Spinal cord (tissue), 10 donors: ENCODE results near the gene CHN2. TPM values are rescaled to one million over a fixed set of nuclear protein-coding genes. Genes with fewer than 3 reads are reported as not detected.

ENCODE experiments used
- DNase-seq, 6 donors: peaks; one replicate each; pipeline versions ENCODE4 v3.0.0 to v3.0.0-alpha.2; 2013 to 2015; ENCODE audit warnings: low spot score in 6 of 6, low read depth in 4 of 6
- H3K27ac ChIP-seq: one replicate; pipeline ENCODE4 v1.5.1; 2013; ENCODE audit warnings: low read depth, low read length, control low read depth
- H3K27me3 ChIP-seq: one replicate; pipeline ENCODE4 v1.6.1; 2013; ENCODE audit warnings: low read length; ENCODE audit not compliant: control insufficient read depth, insufficient read depth
- H3K36me3 ChIP-seq: one replicate; pipeline ENCODE4 v1.6.1; 2013; ENCODE audit warnings: low read length; ENCODE audit not compliant: control insufficient read depth, insufficient read depth
- H3K4me1 ChIP-seq: one replicate; pipeline ENCODE4 v1.6.1; 2013; ENCODE audit warnings: low read length; ENCODE audit not compliant: control insufficient read depth, insufficient read depth
- H3K4me3 ChIP-seq: one replicate; pipeline ENCODE4 v1.5.1; 2013; ENCODE audit warnings: low read depth, low read length, control low read depth
- H3K9me3 ChIP-seq: one replicate; pipeline ENCODE4 v1.6.1; 2013; ENCODE audit warnings: low read length; ENCODE audit not compliant: control insufficient read depth, insufficient read depth
- WGBS: methylation state at CpG from one replicate; pipeline ENCODE4 v1.1.5; 2013; ENCODE audit warnings: missing lambda C conversion rate; ENCODE audit not compliant: insufficient coverage; 5-methylcytosine and 5-hydroxymethylcytosine counted together
- polyA plus RNA-seq, 2 donors: library from polyadenylated mRNA; unstranded; fragments of 120-200 nt; gene quantifications; one replicate each; pipeline ENCODE4 v1.2.1, GENCODE V29; 2013; ENCODE audit not compliant: insufficient read length in 2 of 2
- total RNA-seq, 2 donors: library from RNA; depleted of rRNA in 1 of 2; stranded (reverse); fragments of 120-200 nt in 1 of 2; fragments of >200 nt in 1 of 2; gene quantifications; one replicate each; pipeline versions ENCODE4 v1.2.3 to v1.2.4, GENCODE V29; 2013 to 2014
- donor health status: healthy.

Gene CHN2
- total and polyA plus RNA-seq, 4 donors, result 17.9 to 30.5 (median 21.4) TPM

- 71% methylated on average over 14 of the region's 16 CpGs for WGBS
Observed at GRCh38 chr7:29297194-29297890, 102.8 kb downstream of the CHN2 start.

GRCh38 chr7:29299086-29299485 lies 104.5 kb downstream of the CHN2 start:
- no peaks in the 10 kb centered on the region for H3K27me3 ChIP-seq
- no peak for DNase-seq
- H3K4me3 ChIP-seq, result no peak overlapping the region
- H3K27ac ChIP-seq, result no peak overlapping the region
- no peaks in the 10 kb centered on the region for H3K4me1 ChIP-seq
- WGBS, result no CpG with 5 or more reads among the region's 6 CpGs
- no peaks in the 10 kb centered on the region for H3K36me3 ChIP-seq
- H3K9me3 ChIP-seq, result no peaks in the 10 kb centered on the region

More at GRCh38 chr7:29297194-29297890, 102.8 kb downstream of the CHN2 start:
- Histone ChIP-seq H3K27ac (no peak overlapping the region), H3K36me3 (no peaks in the 10 kb centered on the region), H3K4me1 (peaks cover 4% of the 10 kb centered on the region), H3K27me3 (no peaks in the 10 kb centered on the region), H3K4me3 (no peak overlapping the region), H3K9me3 (no peaks in the 10 kb centered on the region)
- DNase-seq, result no peak

GRCh38 chr7:29300026-29300480 lies 105.5 kb downstream of the CHN2 start:
- DNase-seq, result no peak
- no peaks in the 10 kb centered on the region for H3K27me3 ChIP-seq
- no peak overlapping the region for H3K4me3 ChIP-seq
- H3K9me3 ChIP-seq, result no peaks in the 10 kb centered on the region
- no peak overlapping the region for H3K27ac ChIP-seq
- H3K4me1 ChIP-seq, result no peaks in the 10 kb centered on the region
- H3K36me3 ChIP-seq, result no peaks in the 10 kb centered on the region
- WGBS, result 66% methylated on average over 4 of the region's 4 CpGs

DNA sequence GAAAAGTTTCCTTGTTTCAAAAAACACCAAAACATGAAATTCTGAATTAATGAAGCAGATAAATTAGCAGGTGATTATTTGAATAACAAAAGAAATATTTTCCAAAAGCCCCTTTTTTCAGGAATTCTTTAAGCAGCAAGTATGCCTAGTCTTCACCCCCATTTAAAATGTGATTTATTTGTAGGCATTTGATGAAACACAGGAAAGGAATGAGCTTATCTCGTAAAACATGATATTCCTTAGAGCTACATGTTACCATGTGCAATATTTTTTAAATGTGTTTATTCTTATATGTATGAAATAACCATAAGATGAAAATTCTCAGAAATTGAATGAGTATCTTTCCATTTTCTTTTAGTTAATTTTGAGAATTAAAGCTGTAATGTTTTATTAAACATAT lies 106.1 kb downstream of the CHN2 start:
- H3K36me3 ChIP-seq, result no peaks in the 10 kb centered on the region
- no peak overlapping the region for H3K4me3 ChIP-seq
- DNase-seq, result no peak
- no peaks in the 10 kb centered on the region for H3K27me3 ChIP-seq
- H3K9me3 ChIP-seq, result no peaks in the 10 kb centered on the region
- H3K27ac ChIP-seq, result no peak overlapping the region
- WGBS, result no CpG with 5 or more reads among the region's 1 CpG
- H3K4me1 ChIP-seq, result no peaks in the 10 kb centered on the region

DNA sequence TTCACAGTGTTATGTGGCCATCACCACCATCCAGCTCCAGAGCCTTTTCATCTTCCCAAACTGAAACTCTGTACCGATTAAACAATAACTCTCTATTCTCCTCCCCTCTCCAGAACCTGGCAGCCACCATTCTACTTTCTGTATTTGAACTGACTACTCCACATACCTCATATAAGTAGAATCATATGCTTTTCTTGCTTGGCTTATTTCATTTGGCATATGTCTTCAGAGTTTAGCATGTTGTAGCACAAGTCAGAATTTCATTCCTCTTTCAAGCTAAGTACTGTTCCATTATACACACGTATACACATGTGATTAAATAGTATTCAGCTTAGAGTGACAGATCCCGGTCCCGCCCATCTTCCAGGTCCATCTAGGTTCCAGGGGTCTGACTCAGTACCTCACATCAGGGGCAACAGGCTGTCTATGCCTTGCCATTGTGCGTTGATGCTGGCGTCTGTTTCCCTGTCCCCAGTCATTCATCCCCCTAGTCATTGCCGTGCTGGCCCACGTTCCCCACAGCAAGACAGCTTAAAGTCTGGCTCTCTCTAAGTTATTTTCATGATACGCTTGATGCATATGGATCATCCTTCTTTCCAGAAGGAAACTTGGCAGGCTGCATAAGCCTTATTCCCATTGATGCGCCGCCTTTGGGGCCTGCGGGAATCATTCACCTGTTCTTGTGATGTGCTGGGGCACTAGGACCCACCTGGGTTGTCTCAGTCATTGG lies 108.3 kb downstream of the CHN2 start:
- no peak overlapping the region for H3K27ac ChIP-seq
- DNase-seq, result peak in 1 of 6 donors; percentile 85
- H3K4me1 ChIP-seq, result no peaks in the 10 kb centered on the region
- no peaks in the 10 kb centered on the region for H3K9me3 ChIP-seq
- 94% methylated on average over 10 of the region's 12 CpGs for WGBS
- H3K27me3 ChIP-seq, result no peaks in the 10 kb centered on the region
- no peaks in the 10 kb centered on the region for H3K36me3 ChIP-seq
- no peak overlapping the region for H3K4me3 ChIP-seq

- Histone ChIP-seq H3K4me1 (no peaks in the 10 kb centered on the region), H3K27me3 (no peaks in the 10 kb centered on the region), H3K9me3 (no peaks in the 10 kb centered on the region), H3K4me3 (no peak overlapping the region), H3K36me3 (no peaks in the 10 kb centered on the region), H3K27ac (no peak overlapping the region)
- 60% methylated on average over 6 of the region's 6 CpGs for WGBS
- DNase-seq, result no peak
Observed at GRCh38 chr7:29304756-29305155, 110.2 kb downstream of the CHN2 start.

DNA sequence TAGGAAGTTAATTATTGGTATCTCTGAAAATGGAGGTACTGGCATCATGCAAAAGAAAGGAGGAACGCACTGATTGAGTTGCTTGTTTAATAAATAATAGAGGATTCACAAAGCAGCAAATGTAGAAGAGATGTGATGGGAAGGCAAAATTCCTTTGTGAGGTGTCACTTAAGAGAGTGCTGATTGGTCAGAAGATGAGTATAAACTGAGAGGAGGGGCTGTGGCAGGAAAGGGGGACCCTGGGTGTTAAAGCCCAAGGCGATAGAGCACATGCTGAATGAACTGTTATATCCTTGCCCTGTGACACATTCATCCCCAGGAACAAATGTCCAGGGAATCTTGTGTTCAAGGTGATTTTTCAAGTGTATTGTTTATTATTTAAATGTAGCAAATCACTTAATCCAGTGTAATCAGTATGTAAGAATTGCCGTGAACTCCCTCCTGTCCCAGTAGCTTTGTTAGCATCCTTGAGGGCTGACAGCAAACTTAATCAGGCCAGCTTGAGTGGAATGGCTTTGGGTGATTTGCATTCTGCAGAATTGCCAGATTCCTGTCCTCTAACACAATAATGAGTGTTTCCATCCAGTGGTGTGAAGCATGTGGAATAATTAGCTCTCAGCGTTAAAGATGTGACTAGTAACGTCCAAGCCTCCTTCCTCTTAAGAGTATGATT lies 111.9 kb downstream of the CHN2 start:
- H3K9me3 ChIP-seq, result no peaks in the 10 kb centered on the region
- no peak overlapping the region for H3K27ac ChIP-seq
- WGBS, result 64% methylated on average over 1 of the region's 5 CpGs
- no peaks in the 10 kb centered on the region for H3K4me1 ChIP-seq
- no peaks in the 10 kb centered on the region for H3K27me3 ChIP-seq
- peak in 2 of 6 donors; percentile 67 to 83 for DNase-seq
- no peak overlapping the region for H3K4me3 ChIP-seq
- H3K36me3 ChIP-seq, result no peaks in the 10 kb centered on the region

- Histone ChIP-seq H3K36me3 (no peaks in the 10 kb centered on the region), H3K27me3 (no peaks in the 10 kb centered on the region), H3K9me3 (no peaks in the 10 kb centered on the region), H3K4me1 (no peaks in the 10 kb centered on the region), H3K4me3 (no peak overlapping the region), H3K27ac (no peak overlapping the region)
- DNase-seq, result no peak
- WGBS, result 100% methylated on average over 1 of the region's 6 CpGs
Observed at GRCh38 chr7:29308424-29308823, 113.8 kb downstream of the CHN2 start.

GRCh38 chr7:29309041-29309854 lies 114.7 kb downstream of the CHN2 start:
- no peak overlapping the region for H3K4me3 ChIP-seq
- DNase-seq, result no peak

More at GRCh38 chr7:29309041-29309854, 114.7 kb downstream of the CHN2 start:
- Histone ChIP-seq H3K9me3 (no peaks in the 10 kb centered on the region), H3K27ac (no peak overlapping the region), H3K27me3 (no peaks in the 10 kb centered on the region), H3K4me1 (no peaks in the 10 kb centered on the region), H3K36me3 (no peaks in the 10 kb centered on the region)
- WGBS, result 89% methylated on average over 6 of the region's 9 CpGs
